Dedifferentiated amniotic fluid mesenchymal stem cell (primary cell): Measurements from ENCODE around the gene MYCN.

ENCODE experiments used
- DNase-seq: peaks from one replicate; pipeline ENCODE4 v3.0.0-alpha.2; 2016; ENCODE audit errors: extremely low spot score

MYCN gene

DNA sequence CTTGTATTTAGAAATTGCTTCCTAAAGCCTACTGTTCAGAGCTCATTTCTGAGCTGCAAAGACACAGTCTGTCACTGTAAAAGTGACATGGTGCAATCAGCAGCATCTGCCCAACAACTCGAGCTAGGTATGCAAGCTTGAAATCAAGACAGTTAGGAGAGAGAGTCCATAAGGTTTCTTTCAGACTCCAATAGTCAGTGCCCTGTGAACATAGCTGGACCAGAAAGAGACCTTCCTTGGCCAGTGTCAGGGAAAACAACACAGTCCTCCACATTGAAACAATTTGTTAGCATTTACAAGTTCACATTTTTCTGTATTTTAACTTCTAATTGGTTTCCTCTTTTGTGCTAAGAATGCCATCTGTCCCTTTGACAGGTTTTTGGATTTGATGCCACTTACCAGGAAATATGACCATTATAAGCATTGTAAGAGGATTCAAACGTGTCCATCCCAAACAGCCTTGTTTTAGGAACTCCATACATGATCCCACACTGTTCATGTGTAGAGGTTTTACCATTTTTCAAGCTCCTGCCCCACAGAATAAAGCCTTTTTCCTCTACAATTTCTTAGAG is 8.9 kb upstream of the MYCN start:
- DNase-seq: no peak

GRCh38 chr2:15931950-15932349 is 8.4 kb upstream of the MYCN start:
- no peak for DNase-seq

GRCh38 chr2:15932394-15933183 is 7.8 kb upstream of the MYCN start:
- no peak for DNase-seq

- no peak for DNase-seq
These were observed 7.0 kb upstream of the MYCN start for GRCh38 chr2:15933184-15933845.

DNA sequence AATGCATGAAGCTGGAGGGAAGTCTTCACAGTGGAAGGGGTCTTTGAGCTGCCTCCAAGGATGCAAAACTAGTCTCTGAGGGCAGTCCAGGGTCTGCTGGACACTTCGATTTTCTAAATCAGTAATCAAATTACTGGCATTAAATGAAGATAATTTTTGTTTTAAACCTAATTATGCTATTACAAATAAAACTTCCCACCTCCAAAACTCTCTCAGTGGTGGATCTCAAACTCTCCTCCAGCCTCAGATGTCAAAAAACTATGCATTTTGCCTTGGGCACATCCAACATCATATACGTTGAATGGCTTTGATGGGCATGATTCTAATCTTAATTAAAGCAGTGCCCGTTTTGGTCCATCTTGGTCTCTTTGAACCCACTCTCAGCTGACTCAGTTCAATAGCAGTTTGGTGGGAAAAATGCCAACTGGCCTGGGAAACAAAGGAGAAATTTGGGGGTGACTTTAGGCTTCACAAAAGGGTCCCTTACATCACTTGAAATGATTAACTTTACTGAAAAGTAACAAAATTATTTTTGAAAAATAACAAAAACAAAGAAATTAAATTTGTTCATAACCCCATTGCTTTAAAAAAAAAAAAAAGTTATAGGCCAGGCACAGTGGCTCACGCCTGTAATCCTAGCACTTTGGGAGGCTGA is 5.9 kb upstream of the MYCN start:
- no peak for DNase-seq

DNA sequence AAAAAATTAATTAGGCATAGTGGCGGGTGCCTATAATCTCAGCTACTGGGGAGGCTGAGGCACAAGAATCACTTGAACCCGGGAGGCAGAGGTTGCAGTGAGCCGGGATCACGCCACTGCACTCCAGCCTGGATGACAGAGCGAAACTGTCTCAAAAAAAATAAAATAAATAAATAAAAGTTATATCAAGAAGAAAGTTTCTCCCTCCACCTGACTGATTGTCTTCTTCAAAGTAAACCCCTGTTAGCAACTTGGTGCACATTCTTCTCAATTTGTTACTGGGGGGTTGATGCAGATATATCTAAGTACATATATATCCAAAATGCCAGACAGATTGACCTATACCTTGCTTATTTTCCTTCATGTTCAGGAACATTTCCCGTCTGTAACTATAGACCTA is 5.2 kb upstream of the MYCN start:
- DNase-seq: no peak

DNA sequence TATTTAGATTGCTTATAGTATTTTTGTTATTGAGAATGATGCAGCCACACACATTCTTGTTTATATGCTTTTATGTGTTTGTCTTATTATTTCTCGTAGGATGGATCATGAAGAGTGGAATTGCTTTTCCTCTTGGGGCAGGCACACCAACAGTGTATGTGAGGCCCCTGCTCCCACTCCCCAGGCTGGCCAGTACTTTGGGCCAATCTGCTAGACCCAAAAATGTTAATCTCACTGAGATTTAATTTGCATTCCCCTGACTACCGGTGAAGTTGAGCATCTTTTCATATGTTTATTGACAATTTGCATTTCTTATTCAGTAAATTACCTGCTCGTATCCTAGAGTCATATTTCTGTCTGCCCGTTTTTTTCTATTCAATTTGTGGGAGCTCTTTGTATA is 4.7 kb upstream of the MYCN start:
- no peak for DNase-seq

DNA sequence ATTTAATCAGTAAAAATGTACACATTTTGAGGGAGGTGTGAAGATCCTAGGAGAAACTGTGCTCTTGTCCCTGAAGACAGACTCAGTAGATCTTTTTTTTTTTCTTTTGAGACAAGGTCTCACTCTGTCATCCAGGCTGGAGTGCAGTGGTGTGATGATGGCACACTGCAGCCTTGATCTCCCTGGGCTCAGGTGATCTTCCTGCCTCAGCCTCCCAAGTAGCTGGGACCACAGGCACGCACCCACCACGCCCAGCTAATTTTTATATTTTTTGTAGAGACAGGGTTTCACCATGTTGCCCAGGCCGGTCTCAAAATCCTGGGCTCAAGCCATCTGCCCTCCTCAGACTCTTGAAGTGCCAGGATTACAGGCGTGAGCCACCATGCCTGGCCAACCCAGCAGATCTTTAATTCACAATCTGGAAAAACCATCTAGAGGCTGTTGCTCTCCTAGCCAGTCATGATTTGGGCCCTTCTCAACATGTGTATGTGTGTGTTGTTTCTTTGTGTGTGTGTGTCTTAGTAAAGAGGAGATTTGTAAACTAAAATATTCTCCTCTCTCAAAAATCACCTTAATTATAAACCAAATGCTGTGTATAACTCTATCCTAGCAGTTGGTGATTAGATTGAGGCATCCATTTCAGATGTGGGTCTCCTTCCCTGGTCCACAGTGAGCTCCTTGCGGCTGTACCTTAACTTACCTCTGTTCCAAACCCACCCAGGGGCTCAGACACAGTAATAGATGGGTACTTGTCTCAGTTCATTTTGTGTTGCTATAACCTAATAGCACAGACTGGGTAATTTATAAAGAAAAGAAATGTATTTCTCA is 3.9 kb upstream of the MYCN start:
- no peak for DNase-seq

DNA sequence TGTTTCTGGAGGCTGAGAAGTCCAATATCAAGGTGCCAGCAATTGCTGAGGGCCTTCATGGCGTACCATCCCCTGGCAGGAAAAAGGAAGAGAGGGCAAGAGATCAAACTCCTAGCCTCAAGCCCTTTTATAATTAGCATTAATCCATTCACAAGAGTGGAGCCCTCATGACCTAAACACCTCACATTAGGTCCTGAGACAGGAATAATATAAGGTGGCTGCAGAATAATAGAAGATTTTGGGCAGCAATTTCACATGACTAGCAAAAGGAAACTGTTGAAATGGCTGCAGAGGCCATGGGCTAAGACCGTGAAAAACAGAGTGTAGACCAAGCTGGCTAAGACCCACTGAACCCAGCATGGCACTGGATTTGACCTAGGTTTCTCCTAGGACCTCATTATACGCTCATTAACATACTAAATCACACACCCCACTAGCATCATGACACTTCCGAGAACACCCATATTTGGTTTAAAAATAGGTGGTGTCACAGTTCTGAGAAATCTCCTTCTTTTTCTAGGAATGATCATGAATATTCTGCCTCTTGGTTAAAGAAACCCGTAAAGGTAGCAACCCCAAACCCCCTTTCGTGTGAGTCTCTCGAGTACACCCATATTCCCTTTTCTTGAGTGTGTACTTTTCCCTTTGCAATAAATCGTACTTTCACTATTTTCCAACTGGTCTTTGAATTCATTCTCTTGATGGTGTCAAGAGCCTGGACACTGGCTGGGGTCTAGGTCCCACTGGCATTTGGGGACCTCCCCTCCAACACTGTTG is 3.1 kb upstream of the MYCN start:
- no peak for DNase-seq

GRCh38 chr2:15937882-15938802 is 2.2 kb upstream of the MYCN start:
- no peak for DNase-seq

- DNase-seq: no peak
These were observed 1.4 kb upstream of the MYCN start for GRCh38 chr2:15938803-15939555.

DNA sequence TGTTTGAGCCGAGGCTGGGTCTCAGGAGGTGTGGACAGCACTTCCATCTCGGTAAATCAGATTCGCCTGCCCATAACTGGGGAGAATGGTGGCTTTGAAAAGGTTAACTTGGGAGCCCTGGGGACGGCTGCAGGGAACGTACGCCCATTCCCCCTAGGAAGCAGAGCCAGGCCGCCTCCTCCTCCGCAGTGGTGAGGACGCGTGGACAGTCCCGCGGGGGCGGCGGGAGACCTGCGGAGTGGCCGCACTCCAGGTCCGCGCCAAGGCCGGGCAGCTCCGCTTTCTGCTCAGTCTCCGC is 845 bp upstream of the MYCN start:
- DNase-seq: no peak

GRCh38 chr2:15940661-15941480 is 521 bp downstream of the MYCN start:
- no peak for DNase-seq

DNA sequence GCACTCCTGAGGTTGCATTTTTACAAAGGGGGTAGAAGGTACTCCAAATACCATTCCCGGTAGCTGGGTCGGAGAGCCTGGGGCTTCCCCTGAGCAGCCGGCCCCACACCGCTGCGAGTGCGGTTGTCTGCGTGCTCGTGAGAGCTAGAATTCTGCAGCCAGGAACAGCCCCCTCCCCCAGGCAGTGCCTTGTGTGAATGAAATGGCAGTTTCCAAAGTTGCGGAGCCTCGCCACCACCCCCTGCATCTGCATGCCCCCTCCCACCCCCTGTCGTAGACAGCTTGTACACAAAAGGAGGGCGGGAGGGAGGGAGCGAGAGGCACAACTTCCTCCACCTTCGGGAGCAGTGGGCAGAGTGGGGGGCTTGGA is 1.1 kb downstream of the MYCN start:
- DNase-seq: no peak

DNA sequence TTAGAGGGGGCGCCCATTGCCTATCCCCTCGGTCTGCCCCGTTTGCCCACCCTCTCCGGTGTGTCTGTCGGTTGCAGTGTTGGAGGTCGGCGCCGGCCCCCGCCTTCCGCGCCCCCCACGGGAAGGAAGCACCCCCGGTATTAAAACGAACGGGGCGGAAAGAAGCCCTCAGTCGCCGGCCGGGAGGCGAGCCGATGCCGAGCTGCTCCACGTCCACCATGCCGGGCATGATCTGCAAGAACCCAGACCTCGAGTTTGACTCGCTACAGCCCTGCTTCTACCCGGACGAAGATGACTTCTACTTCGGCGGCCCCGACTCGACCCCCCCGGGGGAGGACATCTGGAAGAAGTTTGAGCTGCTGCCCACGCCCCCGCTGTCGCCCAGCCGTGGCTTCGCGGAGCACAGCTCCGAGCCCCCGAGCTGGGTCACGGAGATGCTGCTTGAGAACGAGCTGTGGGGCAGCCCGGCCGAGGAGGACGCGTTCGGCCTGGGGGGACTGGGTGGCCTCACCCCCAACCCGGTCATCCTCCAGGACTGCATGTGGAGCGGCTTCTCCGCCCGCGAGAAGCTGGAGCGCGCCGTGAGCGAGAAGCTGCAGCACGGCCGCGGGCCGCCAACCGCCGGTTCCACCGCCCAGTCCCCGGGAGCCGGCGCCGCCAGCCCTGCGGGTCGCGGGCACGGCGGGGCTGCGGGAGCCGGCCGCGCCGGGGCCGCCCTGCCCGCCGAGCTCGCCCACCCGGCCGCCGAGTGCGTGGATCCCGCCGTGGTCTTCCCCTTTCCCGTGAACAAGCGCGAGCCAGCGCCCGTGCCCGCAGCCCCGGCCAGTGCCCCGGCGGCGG is 1.7 kb downstream of the MYCN start:
- no peak for DNase-seq

GRCh38 chr2:15942711-15943345 is 2.5 kb downstream of the MYCN start:
- DNase-seq: no peak
